Astrocyte (in vitro differentiated cells and primary cell): ENCODE results near the gene OS9. TPM values are rescaled to one million over a fixed set of nuclear protein-coding genes. Genes with fewer than 3 reads are reported as not detected.
A peak's percentile ranks its signal among the peaks of the same experiment; 100 is the strongest.

ENCODE experiments used
- DNase-seq: peaks from one replicate; pipeline ENCODE4 v3.0.0-alpha.2; 2010; ENCODE audit warnings: low read depth
- FAIRE-seq: peaks from 2 replicates; lab custom pipeline; 2011; peaks lifted over from hg19 to GRCh38; lab: Jason Lieb, UNC
- H2AFZ ChIP-seq: 2 replicates; pipeline ENCODE4 v1.6.0; 2012; ENCODE audit warnings: low read depth, low read length, inconsistent platforms
- H3K27ac ChIP-seq: 2 replicates; pipeline ENCODE4 v1.5.1; 2011; ENCODE audit warnings: low read depth, low read length, inconsistent platforms
- H3K27me3 ChIP-seq: 2 replicates; pipeline ENCODE4 v1.6.0; 2011; ENCODE audit warnings: low read length, inconsistent platforms; ENCODE audit not compliant: insufficient read depth
- H3K36me3 ChIP-seq: 2 replicates; pipeline ENCODE4 v1.5.1; 2011; ENCODE audit warnings: low read length, inconsistent platforms; ENCODE audit not compliant: insufficient read depth
- H3K4me1 ChIP-seq: 2 replicates; pipeline ENCODE4 v1.5.1; 2011; ENCODE audit warnings: low read length, inconsistent platforms; ENCODE audit not compliant: insufficient read depth
- H3K4me2 ChIP-seq: 2 replicates; pipeline ENCODE4 v1.6.0; 2012; ENCODE audit warnings: low read length, inconsistent platforms
- H3K4me3 ChIP-seq: 2 replicates; pipeline ENCODE4 v1.5.1; 2011; ENCODE audit warnings: low read depth, mild to moderate bottlenecking, low read length, inconsistent platforms; ENCODE audit not compliant: insufficient read depth
- H3K79me2 ChIP-seq: 2 replicates; pipeline ENCODE4 v1.6.0; 2012; ENCODE audit warnings: mild to moderate bottlenecking, low read length, inconsistent platforms; ENCODE audit not compliant: insufficient read depth
- H3K9ac ChIP-seq: 2 replicates; pipeline ENCODE4 v1.6.0; 2012; ENCODE audit warnings: mild to moderate bottlenecking, low read length, inconsistent platforms
- H3K9me3 ChIP-seq: 2 replicates; pipeline ENCODE4 v1.5.1; 2012; ENCODE audit warnings: low read depth, mild to moderate bottlenecking, low read length, inconsistent platforms; ENCODE audit not compliant: insufficient read depth
- H4K20me1 ChIP-seq: 2 replicates; pipeline ENCODE4 v1.6.0; 2012; ENCODE audit warnings: low read length, inconsistent platforms; ENCODE audit not compliant: insufficient read depth
- H3K27ac Mint-ChIP-seq: one replicate; pipeline ENCODE4 v1.8.0; 2021; ENCODE audit warnings: mild to moderate bottlenecking, mixed read lengths; ENCODE audit not compliant: unreplicated experiment
- H3K27me3 Mint-ChIP-seq: one replicate; pipeline ENCODE4 v1.8.0; 2021; ENCODE audit warnings: low read depth, mixed read lengths; ENCODE audit not compliant: unreplicated experiment
- H3K36me3 Mint-ChIP-seq: one replicate; pipeline ENCODE4 v1.8.0; 2021; ENCODE audit warnings: low read depth, mixed read lengths; ENCODE audit not compliant: unreplicated experiment
- H3K4me1 Mint-ChIP-seq: one replicate; pipeline ENCODE4 v1.8.0; 2021; ENCODE audit warnings: low read depth, mixed read lengths; ENCODE audit not compliant: unreplicated experiment
- H3K4me3 Mint-ChIP-seq: one replicate; pipeline ENCODE4 v1.8.0; 2021; ENCODE audit warnings: mild to moderate bottlenecking, moderate library complexity, mixed read lengths; ENCODE audit not compliant: unreplicated experiment
- H3K9me3 Mint-ChIP-seq: one replicate; pipeline ENCODE4 v1.8.0; 2021; ENCODE audit warnings: mild to moderate bottlenecking, mixed read lengths; ENCODE audit not compliant: unreplicated experiment
- CTCF ChIP-seq: IDR thresholded peaks from 2 replicates; pipeline ENCODE4 v1.5.1; 2011; ENCODE audit warnings: low read depth, mild to moderate bottlenecking, inconsistent platforms, low read length, moderate library complexity; ENCODE audit not compliant: insufficient read depth
- EZH2 ChIP-seq: IDR thresholded peaks from 2 replicates; pipeline ENCODE4 v1.6.1; 2012; ENCODE audit warnings: mild to moderate bottlenecking, low read length, inconsistent platforms; ENCODE audit not compliant: insufficient read depth
- total RNA-seq: library from RNA; stranded (reverse); gene quantifications from 2 replicates; pipeline ENCODE4 v1.2.1, GENCODE V29; 2021

Gene OS9
- total RNA-seq, 1 donor from 2014 or later, result 194 TPM

GRCh38 chr12:57753756-57754337 lies 59.9 kb downstream of the OS9 start:
- DNase-seq, result no peak
- peaks cover 12% of the 10 kb centered on the region for H3K36me3 ChIP-seq
- Mint-ChIP-seq H3K27me3 (peaks cover 4% of the 10 kb centered on the region), H3K4me1 (peaks cover 27% of the 10 kb centered on the region), H3K9me3 (no peaks in the 10 kb centered on the region), H3K36me3 (peaks cover 22% of the 10 kb centered on the region), H3K4me3 (peak overlapping the region; percentile 87), H3K27ac (peak overlapping the region; percentile 79)
- peaks cover 11% of the 10 kb centered on the region for H3K27me3 ChIP-seq
- peaks cover 21% of the 10 kb centered on the region for H3K4me1 ChIP-seq
- no peak for FAIRE-seq
- TF ChIP-seq CTCF (no peak), EZH2 (no peak)
- H3K79me2 ChIP-seq, result peaks cover 33% of the 10 kb centered on the region
- no peaks in the 10 kb centered on the region for H3K9me3 ChIP-seq
- H3K27ac ChIP-seq, result no peak overlapping the region
- no peak overlapping the region for H2AFZ ChIP-seq
- H3K4me2 ChIP-seq, result peak overlapping the region; percentile 82
- H3K9ac ChIP-seq, result no peak overlapping the region
- no peak overlapping the region for H3K4me3 ChIP-seq
- peaks cover 16% of the 10 kb centered on the region for H4K20me1 ChIP-seq

GRCh38 chr12:57754411-57755193 lies 60.7 kb downstream of the OS9 start, which contains the start of gene MARCHF9:
Gene MARCHF9, plus strand, starts transcription at chr12:57755103. Its CDS starts 426 bp downstream, at chr12:57755529.
- Mint-ChIP-seq H3K4me3 (peak within 1 kb of the TSS; percentile 87), H3K4me1 (peaks cover 27% of the 10 kb centered on the region), H3K36me3 (peaks cover 20% of the 10 kb centered on the region), H3K9me3 (no peaks in the 10 kb centered on the region), H3K27ac (peak within 1 kb of the TSS; percentile 79), H3K27me3 (peaks cover 4% of the 10 kb centered on the region)
- H3K4me3 ChIP-seq, result peak within 1 kb of the TSS; percentile 50
- peaks cover 11% of the 10 kb centered on the region for H3K27me3 ChIP-seq
- peaks cover 21% of the 10 kb centered on the region for H3K4me1 ChIP-seq
- no peak for TF ChIP-seq EZH2
- no peak for TF ChIP-seq CTCF
- peak within 1 kb of the TSS; percentile 13 for H2AFZ ChIP-seq
- no peak within 1 kb of the TSS for H3K27ac ChIP-seq
- FAIRE-seq (no peak), DNase-seq (no peak)
- H3K36me3 ChIP-seq, result peaks cover 10% of the 10 kb centered on the region
- H3K79me2 ChIP-seq, result peaks cover 26% of the 10 kb centered on the region
- peak within 1 kb of the TSS; percentile 41 for H3K9ac ChIP-seq
- peak within 1 kb of the TSS; percentile 82 for H3K4me2 ChIP-seq
- H3K9me3 ChIP-seq, result no peaks in the 10 kb centered on the region
- peaks cover 16% of the 10 kb centered on the region for H4K20me1 ChIP-seq

- no peak overlapping the region for H2AFZ ChIP-seq
- peaks cover 21% of the 10 kb centered on the region for H3K79me2 ChIP-seq
- peaks cover 21% of the 10 kb centered on the region for H4K20me1 ChIP-seq
- H3K4me3 ChIP-seq, result peak overlapping the region; percentile 31
- Mint-ChIP-seq H3K4me3 (no peak overlapping the region), H3K27me3 (peaks cover 4% of the 10 kb centered on the region), H3K27ac (no peak overlapping the region), H3K36me3 (peaks cover 20% of the 10 kb centered on the region), H3K4me1 (peaks cover 27% of the 10 kb centered on the region), H3K9me3 (no peaks in the 10 kb centered on the region)
- no peak overlapping the region for H3K27ac ChIP-seq
- H3K36me3 ChIP-seq, result peaks cover 8% of the 10 kb centered on the region
- peaks cover 11% of the 10 kb centered on the region for H3K27me3 ChIP-seq
- H3K4me2 ChIP-seq, result peak overlapping the region; percentile 82
- no peak overlapping the region for H3K9ac ChIP-seq
- no peaks in the 10 kb centered on the region for H3K9me3 ChIP-seq
- H3K4me1 ChIP-seq, result peaks cover 21% of the 10 kb centered on the region
- DNase-seq (no peak), FAIRE-seq (no peak)
- TF ChIP-seq CTCF, result no peak
- TF ChIP-seq EZH2, result no peak
Measured at GRCh38 chr12:57755194-57755453, 61.2 kb downstream of the OS9 start.
